Thyroid gland (tissue), 4 donors: Measurements from ENCODE around the gene TLDC2.

Experiments
- CTCF ChIP-seq, 6 experiments: fragments of 200-600 bp in 3 of 6; fragments of 450-650 bp in 3 of 6; sonication (generic) in 3 of 6; IDR thresholded peaks; one replicate each; pipeline ENCODE4 v1.5.1; 2016 to 2019; ENCODE audit warnings: antibody characterized with exemption in 6 of 6, mild to moderate bottlenecking in 2 of 6, inconsistent platforms in 1 of 6, moderate library complexity in 1 of 6
- POLR2A ChIP-seq, 2 donors: fragments of 450-650 bp; IDR thresholded peaks; one replicate each; pipeline ENCODE4 v1.6.1; 2017; ENCODE audit warnings: antibody characterized with exemption in 2 of 2, mild to moderate bottlenecking in 2 of 2, moderate library complexity in 1 of 2

GRCh38 chr20:36836591-36837269, 39.2 kb upstream of the TLDC2 start:
- TF ChIP-seq CTCF (IDR thresholded peaks at IDR 0.05) (peak in 3 of 6 experiments; percentile 13 to 25 (median 13)), POLR2A (IDR thresholded peaks at IDR 0.05) (no peak)
